ENCODE measurements around the gene BDP1.

The BDP1 gene

DNA sequence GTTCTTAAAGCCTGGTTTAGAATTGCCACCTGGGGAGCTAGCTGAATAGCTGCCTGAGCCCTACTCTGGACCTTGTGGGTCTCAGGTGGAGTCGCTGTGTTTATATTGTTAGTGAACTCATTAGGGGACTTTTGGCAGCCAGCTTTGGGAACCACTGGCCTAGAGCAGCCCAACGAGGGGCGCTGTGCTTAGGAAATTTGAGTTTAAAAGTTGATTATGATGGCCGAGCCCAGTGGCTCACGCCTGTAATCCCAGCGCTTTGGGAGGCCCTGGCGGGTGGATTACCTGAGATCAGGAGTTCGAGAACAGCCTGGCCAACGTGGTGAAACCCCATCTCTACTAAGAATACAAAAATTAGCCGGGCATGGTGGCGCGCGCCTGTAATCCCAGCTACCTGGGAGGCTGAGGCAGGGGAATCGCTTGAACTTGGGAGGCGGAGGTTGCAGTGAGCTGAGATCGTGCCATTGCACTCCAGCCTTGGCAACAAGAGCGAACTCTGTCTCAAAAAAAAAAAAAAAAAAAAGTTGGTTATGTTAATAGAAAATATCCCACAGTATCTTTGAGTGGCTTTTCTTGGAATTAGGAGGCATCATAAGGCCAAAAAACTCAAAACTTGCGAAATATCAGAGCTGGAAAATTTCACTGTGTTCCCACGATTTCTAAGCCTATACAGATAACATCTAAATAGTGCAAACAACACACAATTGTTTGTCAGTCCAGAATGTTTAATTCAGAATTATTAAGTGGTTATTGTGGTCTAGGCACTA lies 132.5 kb downstream of the BDP1 start:
- ChIA-PET POLR2A (interaction anchor here (0.6 to 1.0 kb wide), 2 partner anchors 13 to 23 kb away, joined by 3 to 5 read pairs; no protein-coding TSS in a partner anchor), CTCF (interaction anchor here (1.4 kb wide), 1 partner anchor 13 kb away, joined by 4 read pairs; no protein-coding TSS in a partner anchor)
- DNase-seq (ENCODE audit: extremely low spot score): peak; percentile 14
- no peak for TF ChIP-seq SP1 (IDR thresholded peaks at IDR 0.05)
- no peak for TF ChIP-seq LEF1 (IDR thresholded peaks at IDR 0.05; ENCODE audit: borderline replicate concordance)
- no peak for TF ChIP-seq ELF4 (IDR thresholded peaks at IDR 0.05)
- TF ChIP-seq FOXM1 (IDR thresholded peaks at IDR 0.05; ENCODE audit: borderline replicate concordance): no peak
- no peak for TF ChIP-seq ZNF384 (IDR thresholded peaks at IDR 0.05)
- TF ChIP-seq, protein P1, sequence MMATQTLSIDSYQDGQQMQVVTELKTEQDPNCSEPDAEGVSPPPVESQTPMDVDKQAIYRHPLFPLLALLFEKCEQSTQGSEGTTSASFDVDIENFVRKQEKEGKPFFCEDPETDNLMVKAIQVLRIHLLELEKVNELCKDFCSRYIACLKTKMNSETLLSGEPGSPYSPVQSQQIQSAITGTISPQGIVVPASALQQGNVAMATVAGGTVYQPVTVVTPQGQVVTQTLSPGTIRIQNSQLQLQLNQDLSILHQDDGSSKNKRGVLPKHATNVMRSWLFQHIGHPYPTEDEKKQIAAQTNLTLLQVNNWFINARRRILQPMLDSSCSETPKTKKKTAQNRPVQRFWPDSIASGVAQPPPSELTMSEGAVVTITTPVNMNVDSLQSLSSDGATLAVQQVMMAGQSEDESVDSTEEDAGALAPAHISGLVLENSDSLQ (IDR thresholded peaks at IDR 0.05): no peak
- TF ChIP-seq BHLHE40 (IDR thresholded peaks at IDR 0.05; ENCODE audit: borderline replicate concordance): no peak
- TF ChIP-seq HDGF (IDR thresholded peaks at IDR 0.05; ENCODE audit: borderline replicate concordance): no peak
- TF ChIP-seq L3MBTL2 (conservative IDR thresholded peaks at IDR 0.05): no peak
- no peak for TF ChIP-seq FOXA1 (IDR thresholded peaks at IDR 0.05)
- TF ChIP-seq FOXK2 (IDR thresholded peaks at IDR 0.05): no peak
- TF ChIP-seq NFRKB (IDR thresholded peaks at IDR 0.05): no peak
- TF ChIP-seq SUZ12 (IDR thresholded peaks at IDR 0.05): no peak
- no peak for TF ChIP-seq CTBP1 (IDR thresholded peaks at IDR 0.05; ENCODE audit: borderline replicate concordance)
- no peak for TF ChIP-seq TARDBP (IDR thresholded peaks at IDR 0.05)

DNA sequence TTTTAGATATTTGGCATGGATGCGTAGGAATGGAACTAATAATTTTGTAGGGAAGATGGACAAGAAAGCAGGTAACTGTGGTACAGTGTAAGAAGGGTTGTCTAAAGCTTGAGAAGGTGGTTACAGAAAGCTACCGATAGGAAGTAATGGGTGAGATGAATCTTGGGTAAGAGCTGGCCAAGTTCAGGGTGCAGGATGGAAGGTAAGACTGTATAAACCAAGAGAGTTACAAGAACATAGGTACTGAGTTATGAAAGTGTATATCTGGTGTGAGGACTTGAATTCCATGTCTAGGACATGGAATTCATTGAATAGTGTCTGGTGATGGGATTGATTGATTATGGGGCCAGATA lies 133.1 kb downstream of the BDP1 start:
- DNase-seq (ENCODE audit: extremely low spot score): no peak

GRCh38 chr5:71589903-71590302 lies 134.5 kb downstream of the BDP1 start:
- no peak for TF ChIP-seq HDGF (IDR thresholded peaks at IDR 0.05; ENCODE audit: borderline replicate concordance)
- CTCF ChIA-PET: interaction anchor here (2.2 kb wide), 1 partner anchor 11 kb away, joined by 7 read pairs; no protein-coding TSS in a partner anchor
- DNase-seq (ENCODE audit: extremely low spot score): no peak
- POLR2A ChIA-PET: no interaction called here

More for the DNA sequence above, 133.1 kb downstream of the BDP1 start:
- no peak for TF ChIP-seq SUZ12 (IDR thresholded peaks at IDR 0.05)
- TF ChIP-seq ARNT (IDR thresholded peaks at IDR 0.05): no peak
- TF ChIP-seq BHLHE40 (IDR thresholded peaks at IDR 0.05; ENCODE audit: borderline replicate concordance): no peak
- no peak for TF ChIP-seq HDGF (IDR thresholded peaks at IDR 0.05; ENCODE audit: borderline replicate concordance)
- no peak for TF ChIP-seq L3MBTL2 (conservative IDR thresholded peaks at IDR 0.05)
- no peak for TF ChIP-seq SP1 (IDR thresholded peaks at IDR 0.05)
- TF ChIP-seq TARDBP (IDR thresholded peaks at IDR 0.05): no peak
- TF ChIP-seq, protein P1 (IDR thresholded peaks at IDR 0.05): no peak
- no peak for TF ChIP-seq NFRKB (IDR thresholded peaks at IDR 0.05)
- no peak for TF ChIP-seq FOXK2 (IDR thresholded peaks at IDR 0.05)
- TF ChIP-seq CTBP1 (IDR thresholded peaks at IDR 0.05; ENCODE audit: borderline replicate concordance): no peak
- no peak for TF ChIP-seq LEF1 (IDR thresholded peaks at IDR 0.05; ENCODE audit: borderline replicate concordance)
- CTCF ChIA-PET: interaction anchor here (1.4 kb wide), 1 partner anchor 12 kb away, joined by 4 read pairs; no protein-coding TSS in a partner anchor
- POLR2A ChIA-PET: no interaction called here

DNA sequence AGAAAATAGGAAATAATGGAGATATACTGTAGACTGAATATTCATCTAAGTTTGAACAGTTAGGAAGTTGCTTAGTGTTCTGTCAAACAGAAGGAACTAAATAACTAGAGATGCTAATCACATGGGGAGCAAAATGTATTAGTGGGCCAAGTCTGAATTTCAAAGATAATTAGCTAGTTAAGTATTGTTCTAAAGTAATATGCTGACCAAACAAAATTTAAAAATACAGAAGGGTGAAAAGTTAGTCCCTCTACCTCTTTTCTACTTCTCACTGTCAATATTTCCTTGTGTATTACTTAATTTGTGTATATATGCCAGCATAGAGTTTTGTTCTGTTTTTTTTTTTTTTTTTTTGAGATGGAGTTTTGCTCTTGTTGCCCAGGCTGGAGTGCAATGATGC lies 135.6 kb downstream of the BDP1 start:
- DNase-seq (ENCODE audit: extremely low spot score): no peak
- ChIA-PET POLR2A (no interaction called here), CTCF (interaction anchor here (0.6 to 2.2 kb wide), 2 partner anchors 10 to 110 kb away, joined by 3 to 7 read pairs; no protein-coding TSS in a partner anchor)
- TF ChIP-seq CTBP1 (IDR thresholded peaks at IDR 0.05; ENCODE audit: borderline replicate concordance) (no peak), ZNF384 (IDR thresholded peaks at IDR 0.05) (no peak), HDGF (IDR thresholded peaks at IDR 0.05; ENCODE audit: borderline replicate concordance) (no peak)

GRCh38 chr5:71596169-71596568 lies 140.7 kb downstream of the BDP1 start:
- no peak for TF ChIP-seq L3MBTL2 (conservative IDR thresholded peaks at IDR 0.05)
- TF ChIP-seq LEF1 (IDR thresholded peaks at IDR 0.05; ENCODE audit: borderline replicate concordance): no peak
- no peak for TF ChIP-seq SUZ12 (IDR thresholded peaks at IDR 0.05)
- TF ChIP-seq HDGF (IDR thresholded peaks at IDR 0.05; ENCODE audit: borderline replicate concordance): no peak
- no peak for TF ChIP-seq SP1 (IDR thresholded peaks at IDR 0.05)
- ChIA-PET CTCF (no interaction called here), POLR2A (no interaction called here)
- DNase-seq (ENCODE audit: extremely low spot score): no peak

GRCh38 chr5:71597001-71597400 lies 141.6 kb downstream of the BDP1 start:
- ChIA-PET POLR2A (no interaction called here), CTCF (no interaction called here)
- no peak for DNase-seq (ENCODE audit: extremely low spot score)
- no peak for TF ChIP-seq BHLHE40 (IDR thresholded peaks at IDR 0.05; ENCODE audit: borderline replicate concordance)
- TF ChIP-seq NFRKB (IDR thresholded peaks at IDR 0.05): no peak
- no peak for TF ChIP-seq SUZ12 (IDR thresholded peaks at IDR 0.05)
- TF ChIP-seq ARNT (IDR thresholded peaks at IDR 0.05): no peak
- TF ChIP-seq ZNF384 (IDR thresholded peaks at IDR 0.05): no peak
- no peak for TF ChIP-seq LEF1 (IDR thresholded peaks at IDR 0.05; ENCODE audit: borderline replicate concordance)
- TF ChIP-seq, protein P1 (IDR thresholded peaks at IDR 0.05): no peak
- no peak for TF ChIP-seq HDGF (IDR thresholded peaks at IDR 0.05; ENCODE audit: borderline replicate concordance)
- TF ChIP-seq ELF4 (IDR thresholded peaks at IDR 0.05): no peak
- no peak for TF ChIP-seq CTBP1 (IDR thresholded peaks at IDR 0.05; ENCODE audit: borderline replicate concordance)
- no peak for TF ChIP-seq L3MBTL2 (conservative IDR thresholded peaks at IDR 0.05)
- TF ChIP-seq TARDBP (IDR thresholded peaks at IDR 0.05): no peak
- no peak for TF ChIP-seq FOXM1 (IDR thresholded peaks at IDR 0.05; ENCODE audit: borderline replicate concordance)
